C1 segment of cervical spinal cord (tissue), 14 donors: Measurements from ENCODE around the gene NAV2.
A peak's percentile ranks its signal among the peaks of the same experiment; 100 is the strongest.

ENCODE experiments used
- DNase-seq, 14 donors: peaks; one replicate each; lab custom pipeline; 2025; lab: John Stamatoyannopoulos, UW

The NAV2 gene

DNA sequence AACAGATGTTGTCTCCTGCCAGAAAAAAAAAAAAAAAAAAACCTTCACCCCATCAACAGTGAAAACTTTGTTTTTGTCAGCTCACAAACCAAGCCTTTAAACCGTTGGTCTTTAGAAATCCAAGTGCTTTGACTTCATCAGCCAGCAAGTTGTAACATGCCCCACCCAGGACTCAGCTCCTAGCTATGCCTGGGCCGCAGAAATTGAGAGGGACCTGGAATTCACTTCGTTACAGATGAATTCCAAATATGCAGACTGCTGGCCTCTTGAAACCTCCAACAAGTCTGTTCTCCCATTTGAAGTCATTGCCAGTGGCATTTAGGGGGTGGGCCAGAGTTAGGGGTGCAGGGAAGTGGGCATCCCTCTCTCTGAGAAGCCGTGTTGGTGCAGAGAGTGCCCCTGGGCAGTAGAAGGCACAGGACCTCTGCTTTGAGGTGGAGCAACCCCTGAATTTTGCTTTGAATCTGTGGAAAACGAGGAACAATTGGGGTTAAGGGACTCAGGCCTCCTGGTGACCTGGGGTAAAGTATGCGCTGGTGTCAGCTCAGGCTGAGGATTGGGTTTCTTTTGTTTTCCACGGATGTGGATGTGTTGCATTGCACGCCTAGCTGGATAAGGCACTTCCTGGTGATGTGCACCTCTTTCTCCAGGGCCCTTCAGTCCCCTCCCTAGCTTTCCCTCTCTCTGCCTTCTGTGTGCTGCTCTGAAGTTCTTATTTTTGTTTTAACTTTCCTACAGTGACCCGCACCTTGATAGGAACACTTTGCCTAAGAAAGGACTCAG, 338.1 kb downstream of the NAV2 start:
- no peak for DNase-seq

DNA sequence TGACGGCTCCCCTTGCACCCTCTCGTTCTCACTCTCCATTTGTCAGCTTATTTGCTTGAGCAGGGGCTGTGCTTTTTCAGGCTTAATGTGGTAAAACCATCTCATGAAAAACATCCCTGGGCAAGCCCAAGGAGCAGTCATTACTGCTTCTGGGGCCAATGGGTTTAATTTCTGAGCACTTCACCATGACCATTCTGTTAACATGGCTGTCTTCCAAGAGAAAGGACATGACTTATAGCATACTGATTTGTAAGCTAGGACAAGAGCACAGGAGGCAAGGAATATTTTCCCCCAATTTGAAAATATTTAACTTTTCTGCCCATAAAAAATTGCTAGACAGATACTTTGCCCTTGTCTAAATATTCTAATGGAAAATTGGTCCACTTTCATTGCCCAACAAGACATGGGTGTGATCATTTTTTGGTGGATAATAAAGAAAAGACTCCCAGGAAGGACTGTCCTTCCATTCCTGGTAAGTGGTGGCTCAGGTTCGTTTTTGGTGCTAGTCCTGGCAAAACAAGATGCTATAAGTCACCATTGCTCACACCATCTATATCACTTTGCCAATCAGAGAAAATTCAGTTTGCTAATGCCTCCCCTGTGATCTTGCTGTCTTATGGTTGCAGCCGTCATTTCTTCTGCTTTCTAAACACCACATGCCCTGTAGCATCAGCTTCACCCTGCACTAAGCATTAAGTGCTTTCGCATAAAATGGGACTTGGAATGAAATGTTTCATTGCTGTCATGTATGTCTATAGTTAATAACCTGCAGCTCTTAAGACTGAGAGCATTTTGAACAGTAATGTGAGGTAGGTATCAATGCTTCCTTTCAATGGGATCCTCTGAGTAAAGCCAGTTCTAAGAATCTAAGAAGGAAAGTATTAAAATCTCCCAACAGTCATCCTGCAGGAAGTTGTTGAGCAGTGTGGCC, 339.1 kb downstream of the NAV2 start:
- no peak for DNase-seq

DNA sequence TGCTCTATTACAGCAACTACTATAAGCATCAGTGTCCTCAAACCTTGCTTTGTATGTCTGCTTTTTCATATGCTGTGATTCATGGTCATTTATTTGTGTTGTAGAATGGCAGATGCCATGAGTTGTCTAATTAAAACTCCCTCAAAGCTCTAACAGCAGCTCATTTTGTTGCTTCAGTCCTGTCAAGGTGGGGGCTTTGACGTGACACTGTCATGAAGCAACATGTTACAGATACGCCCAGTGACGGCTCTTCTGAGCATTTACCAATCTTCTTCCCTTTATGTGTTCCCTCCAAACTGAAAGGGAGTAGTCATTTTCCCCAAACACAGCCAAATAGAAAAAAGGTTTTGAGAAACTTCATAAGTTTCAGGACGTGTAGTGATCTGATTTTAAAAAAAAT, 340.9 kb downstream of the NAV2 start:
- no peak for DNase-seq

DNA sequence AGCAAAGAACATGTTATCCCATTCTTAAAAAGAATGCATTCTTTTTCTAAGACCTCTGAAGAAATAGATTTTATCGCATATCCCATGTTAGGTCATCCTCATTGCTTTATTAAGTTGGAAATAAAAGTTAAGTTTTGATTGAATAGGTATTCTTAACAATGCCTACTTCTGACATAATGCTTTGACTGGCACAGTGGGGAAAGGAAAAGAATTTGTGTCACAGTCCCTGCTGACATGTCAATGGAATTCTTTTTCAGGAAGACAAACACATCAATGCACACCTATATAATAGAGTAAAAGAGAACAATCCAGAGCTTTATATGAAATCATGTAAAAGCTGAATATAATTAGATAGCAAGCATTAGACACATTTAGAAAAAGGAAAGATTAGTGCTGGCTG, 341.9 kb downstream of the NAV2 start:
- DNase-seq, result no peak

DNA sequence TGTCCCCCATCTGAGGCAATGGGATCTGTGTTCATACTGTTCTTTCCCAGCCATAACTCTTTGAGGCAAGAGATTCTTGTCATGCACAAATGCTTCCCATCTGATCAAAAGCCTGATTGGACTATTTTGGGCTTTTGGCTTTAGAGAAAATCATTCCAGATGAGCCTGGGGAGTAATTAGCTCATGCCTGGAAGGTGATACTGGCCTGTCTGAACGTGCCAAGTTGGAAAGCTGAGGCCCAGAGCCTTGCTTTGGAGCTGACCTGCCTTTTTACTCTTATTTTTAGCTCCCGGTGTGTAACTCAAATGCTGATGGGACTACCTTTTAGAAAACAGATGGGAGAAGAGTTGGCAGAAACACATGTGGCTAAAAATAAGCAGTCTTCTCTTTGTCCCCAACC, 342.7 kb downstream of the NAV2 start:
- peak in 1 of 14 donors; percentile 88 for DNase-seq

DNA sequence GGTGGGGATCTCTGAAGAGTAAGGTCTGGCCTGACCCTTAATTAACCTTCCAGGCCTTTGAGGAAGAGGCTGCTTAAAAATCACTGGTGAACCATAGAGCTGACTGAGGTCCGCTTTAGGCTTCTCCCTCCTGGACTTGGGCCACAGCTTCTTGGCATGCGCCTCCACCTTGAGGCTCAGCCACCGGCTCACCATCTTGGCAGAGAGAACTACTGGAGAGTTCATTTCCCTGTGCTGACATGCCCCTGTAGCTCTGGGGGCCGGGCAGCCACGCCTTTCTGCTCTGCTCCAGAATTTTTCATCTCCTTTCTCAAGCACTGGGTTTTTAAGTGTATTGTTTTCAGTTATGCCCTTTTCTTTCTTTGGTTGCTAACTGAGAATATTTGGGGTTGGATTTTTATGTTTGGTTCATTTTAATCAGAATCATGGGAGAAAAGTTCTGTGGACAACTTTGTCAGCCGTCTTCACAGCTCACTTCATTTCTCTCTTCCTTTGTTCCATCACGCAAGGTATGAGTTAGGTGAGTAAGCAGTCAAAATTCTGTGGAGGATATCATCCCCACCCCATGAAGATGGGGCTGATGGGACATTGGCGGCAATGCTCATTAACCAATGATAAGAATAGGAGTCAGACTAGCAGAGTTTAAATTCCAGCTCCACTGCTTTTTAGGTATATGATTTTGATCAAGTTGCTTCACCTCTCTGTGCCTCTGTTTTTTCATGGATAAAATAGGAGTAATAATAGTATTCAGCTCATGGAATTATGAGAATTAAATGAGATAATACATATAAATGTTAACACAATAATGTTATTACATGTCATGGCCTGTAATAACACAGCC, 343.7 kb downstream of the NAV2 start:
- DNase-seq, result peak in 5 of 14 donors; percentile 20 to 61 (median 28)

DNA sequence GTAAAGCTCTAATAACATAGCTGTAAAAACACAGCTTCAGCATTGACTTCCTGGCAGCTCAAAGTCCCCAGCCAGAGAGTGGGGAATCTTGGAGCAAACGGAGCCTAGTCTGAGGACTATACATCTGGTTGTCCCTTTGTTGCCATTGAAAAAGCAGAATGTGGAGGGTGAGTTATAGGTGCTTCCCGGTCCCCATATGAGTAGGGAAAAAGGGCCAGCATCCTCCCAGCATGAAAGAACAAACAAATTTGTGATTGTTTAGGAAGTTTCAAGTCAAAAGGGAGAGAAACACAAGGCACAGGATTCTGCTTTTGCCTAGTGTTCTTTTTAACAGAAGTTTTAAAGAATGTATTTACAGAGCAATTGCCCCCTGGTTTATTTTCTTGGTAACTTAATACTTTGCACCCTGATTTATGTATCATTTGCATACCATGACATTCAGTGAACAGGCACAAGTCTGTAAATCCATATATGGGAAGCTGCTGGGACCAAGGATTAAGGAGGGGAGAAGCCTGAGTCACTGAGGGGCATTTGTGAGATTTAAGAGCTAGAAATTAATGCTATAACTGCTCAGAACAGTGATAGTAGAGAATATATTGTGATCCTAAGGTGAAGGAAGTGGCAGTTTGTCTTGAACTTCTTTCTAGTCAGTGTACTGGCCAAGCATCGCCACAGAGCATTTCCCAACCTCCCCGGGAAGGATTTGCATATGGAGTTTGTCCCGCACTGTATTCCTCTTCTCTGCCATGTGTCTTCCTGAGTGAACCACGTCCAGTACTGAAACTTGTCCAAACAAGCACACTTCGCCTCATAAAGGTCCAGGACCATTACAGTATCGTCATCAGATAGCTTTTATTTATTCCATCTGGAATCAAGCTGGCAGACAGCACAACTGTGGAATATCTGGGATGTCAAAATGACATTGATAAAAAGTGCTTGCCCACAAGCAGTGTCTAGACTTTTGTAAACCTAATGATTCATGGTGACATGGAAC, 344.6 kb downstream of the NAV2 start:
- no peak for DNase-seq

DNA sequence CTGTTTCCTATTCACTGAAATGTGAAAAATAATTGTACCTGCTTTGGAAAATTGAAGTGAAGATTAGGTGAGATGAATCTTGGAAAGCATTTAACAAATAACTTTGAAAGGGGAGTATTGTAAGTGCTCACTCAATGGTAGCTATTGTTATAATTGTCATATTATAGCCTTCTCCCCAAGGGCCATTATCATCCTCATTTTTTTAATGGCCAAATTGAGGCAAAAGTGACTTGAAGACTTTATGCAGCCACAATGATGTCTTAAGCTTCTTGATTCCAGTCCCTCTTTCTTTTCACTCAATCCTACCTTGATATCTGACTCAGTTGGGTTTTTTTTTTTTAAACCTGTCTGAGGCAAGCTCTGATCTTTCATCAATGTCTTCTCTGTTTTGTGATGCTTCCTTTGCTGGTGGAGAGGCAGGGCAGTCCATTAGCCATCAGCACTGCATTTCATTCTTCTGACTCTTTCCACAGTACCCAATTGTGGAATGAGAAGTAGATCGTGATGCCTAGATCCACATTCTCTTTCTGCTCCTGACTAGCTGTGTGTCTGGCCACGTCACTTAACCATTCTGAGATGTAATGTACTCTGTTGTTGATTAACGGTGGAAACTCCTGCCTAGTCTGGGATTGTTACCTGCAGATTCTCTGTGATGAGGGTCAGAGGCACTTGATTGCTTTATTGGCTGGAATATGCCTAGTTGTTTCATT, 346.3 kb downstream of the NAV2 start:
- DNase-seq, result no peak

DNA sequence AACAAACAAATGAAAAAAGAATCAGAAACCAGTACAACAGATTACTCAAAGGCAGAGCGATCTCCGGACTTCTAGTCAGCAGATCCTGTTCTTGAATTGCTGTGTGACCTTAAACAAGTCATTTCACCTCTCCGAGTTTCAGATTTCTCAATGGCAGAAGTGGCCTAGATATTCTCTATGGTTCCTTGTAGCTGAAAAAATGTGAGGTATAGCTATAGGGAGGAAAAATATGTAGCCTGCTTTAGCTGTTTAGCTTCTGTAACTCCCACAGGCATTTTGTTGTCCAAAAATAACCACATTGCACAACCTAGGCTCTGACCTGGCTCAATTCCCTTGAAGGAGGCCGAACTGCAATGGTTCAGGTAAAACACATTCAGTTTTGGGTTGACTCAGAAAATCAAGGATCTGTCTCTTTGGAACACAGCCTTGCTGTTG, 347.0 kb downstream of the NAV2 start:
- no peak for DNase-seq

DNA sequence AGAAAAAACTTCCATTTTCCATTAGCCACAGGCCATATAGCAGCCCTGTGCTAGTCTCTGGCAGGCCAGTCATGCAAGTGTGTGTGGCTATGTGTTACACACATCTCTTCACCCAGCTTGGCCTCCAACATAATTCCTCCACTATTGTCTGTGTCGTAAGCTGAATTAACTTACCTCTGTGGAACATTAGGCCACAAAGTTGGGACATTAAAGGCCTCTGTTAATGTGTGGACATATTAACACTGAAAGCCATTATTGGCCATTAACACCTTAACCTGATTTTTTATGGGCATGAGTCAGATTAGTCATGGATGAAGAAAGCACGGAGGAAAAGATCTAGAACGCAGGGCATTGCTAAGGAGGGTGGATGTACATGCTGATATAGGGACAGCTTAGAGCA, 347.5 kb downstream of the NAV2 start:
- no peak for DNase-seq

DNA sequence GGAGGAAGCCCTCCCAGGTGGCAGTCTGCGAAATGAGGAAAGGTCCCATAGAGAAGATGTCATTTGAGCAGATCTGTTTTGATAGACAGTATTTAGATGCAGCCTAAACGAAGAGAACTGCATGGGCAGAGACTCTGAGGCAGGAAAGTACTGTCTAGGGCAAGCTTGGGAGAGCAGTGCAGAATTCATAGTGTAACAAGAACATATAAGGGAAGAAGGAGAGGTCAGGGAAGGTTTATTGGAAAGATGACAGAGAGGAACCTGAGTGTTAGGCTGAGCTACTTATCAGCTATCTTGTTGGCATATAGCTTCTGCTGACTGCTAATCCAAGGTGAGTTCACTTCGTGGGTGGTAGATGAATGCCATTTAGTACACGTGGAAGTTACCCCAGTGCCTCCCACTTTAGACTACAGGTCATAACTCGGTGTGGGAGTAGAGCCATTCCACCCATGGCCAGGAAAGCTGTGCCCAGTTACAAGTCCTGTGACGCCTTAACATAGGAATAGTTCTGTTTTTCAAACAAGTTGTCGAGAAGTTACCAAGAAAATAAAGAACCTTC, 348.1 kb downstream of the NAV2 start:
- no peak for DNase-seq

DNA sequence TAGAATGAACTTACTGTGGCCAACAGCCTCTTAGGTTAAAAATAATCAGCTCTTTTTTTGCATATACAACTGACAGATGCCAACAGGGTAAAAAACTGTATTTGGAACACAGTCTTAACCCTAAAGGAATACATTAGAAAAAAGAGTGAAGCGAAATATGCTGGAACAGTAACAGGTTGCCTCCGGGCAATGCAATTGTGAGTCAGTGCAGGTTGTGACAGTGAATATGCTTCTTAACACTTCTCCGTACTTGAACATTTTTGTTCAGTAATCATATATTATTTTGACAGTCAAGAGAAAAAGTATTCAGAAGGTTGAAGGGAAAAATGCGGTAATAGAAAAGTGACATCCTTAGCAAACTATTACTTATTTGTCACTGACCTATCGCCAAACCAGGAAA, 349.1 kb downstream of the NAV2 start:
- no peak for DNase-seq

DNA sequence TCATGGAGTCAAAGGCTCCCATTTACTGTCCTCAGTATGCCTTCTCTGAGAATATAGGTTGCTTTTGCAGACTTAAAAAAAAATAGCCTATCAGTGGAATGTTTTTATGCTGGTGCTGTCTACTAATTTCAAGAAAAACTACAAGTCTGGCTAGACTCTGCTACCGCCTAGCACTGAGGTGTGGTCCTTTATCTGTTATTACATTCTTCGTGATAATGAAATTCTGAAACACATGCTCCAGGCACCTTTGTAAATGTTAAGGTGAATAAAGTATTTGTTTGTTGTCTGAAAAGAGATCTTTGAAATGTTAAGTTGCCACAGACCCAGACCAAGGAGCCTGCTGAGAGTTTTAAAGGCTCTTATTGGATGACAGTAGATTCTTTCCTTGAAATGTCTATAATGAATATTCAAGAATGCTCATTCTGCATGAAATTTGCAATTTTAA, 352.3 kb downstream of the NAV2 start:
- DNase-seq, result no peak

DNA sequence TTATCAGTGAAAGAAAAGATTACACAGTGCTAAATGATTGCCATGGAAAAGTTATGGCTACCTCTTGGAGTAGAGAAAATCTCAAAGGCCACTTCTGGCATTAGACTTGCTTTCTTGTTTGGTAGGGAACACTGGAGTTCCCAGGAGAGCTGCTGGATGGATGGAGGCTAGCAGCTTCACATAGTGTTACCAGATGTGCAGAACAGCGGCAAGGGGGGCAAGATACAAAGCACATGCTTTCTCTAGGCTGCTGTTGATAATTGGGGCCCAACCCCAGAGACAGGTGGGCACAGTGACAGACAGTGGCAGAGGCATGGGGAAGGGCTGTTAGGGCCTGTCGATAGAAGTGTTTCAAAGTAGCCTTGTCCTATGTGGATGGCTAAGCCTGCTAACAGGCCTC, 352.8 kb downstream of the NAV2 start:
- DNase-seq, result no peak

DNA sequence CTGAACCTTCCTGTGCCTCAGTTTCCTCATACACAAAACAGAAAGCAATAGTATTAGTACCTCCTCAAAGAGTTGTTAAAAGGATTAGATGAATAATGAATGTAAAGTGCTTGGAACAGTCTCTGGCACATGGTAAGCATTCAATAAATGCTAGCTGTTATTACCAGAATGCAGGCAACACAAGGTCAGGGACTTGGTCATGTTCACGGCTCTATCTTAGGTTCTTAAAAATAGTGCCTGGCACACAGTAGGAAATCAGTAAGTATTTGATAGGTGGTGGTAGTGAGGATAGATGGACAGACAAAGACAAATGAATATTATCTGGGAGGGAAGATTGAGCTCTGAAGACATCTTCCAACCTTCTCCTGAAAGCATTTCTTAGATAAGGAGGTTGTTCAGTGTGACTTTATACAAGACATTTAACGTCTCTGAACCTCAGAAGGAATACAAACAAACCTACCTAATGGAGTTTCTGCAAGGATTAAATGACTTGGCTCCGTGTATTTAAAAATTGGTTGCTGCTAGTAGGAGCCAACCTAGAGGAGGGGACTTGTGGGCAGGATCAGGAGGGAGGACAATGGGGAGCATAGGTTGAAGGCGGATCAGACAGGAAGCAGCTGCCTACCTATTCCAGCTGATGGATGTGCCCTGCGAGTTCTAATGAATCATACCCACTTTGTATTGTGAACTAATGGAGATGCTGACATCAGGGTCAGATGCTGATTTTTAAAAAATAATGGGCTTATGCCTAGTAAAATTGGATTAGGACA, 353.6 kb downstream of the NAV2 start:
- no peak for DNase-seq

DNA sequence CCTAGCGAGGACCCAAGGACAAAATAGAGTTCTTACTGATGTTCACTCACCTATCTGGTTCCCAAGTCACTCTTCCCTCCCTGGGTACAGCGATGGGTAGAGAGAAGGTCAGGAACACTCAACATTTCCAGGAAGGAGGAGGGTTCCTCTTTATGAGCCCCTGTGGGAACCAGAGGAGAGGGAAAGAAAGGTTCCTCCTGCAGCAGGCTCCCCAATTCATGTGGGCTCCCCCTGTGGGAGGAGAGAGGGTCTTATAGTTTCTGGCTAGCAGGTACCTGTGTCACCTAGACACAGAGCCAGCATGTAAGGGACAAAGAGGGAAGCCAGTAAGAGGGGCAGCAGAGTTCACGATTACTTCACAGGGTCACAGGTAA, 354.1 kb downstream of the NAV2 start:
- no peak for DNase-seq

DNA sequence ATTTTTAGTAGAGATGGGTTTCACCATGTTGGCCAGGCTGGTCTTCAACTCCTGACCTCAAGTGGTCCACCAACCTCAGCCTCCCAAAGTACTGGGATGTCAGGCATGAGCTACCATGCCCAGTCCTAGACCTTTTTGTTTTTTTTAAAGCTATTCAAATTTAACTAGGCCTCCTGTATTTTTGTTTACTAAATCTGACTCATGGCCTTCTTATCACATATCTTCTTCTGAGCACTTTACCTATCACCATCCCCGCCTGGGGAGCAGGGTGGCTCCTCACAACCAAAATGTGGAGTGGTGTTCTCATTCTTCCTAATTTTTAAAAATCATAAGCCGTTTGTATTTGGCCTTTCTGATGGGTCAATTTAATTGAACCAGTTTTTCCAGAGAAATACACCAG, 355.0 kb downstream of the NAV2 start:
- DNase-seq, result no peak

DNA sequence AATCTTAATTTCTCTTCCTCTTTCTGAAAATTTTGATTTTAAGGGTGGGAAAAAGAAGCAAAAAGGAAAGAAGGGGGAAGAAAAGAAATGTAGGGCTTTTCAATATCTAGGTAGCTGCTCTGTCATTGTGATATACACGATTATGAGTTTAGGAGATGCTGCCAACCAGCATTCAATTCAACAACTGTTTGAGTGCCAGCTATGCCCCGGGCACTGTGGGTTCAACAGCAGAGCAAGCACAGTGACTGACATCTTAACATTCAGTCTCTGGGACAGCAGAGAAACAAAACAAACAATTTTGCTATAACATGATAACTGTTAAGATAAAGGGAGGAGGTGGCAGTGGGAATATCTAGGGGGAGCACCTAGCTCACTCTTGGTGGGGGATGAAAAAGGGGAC, 356.1 kb downstream of the NAV2 start:
- no peak for DNase-seq

DNA sequence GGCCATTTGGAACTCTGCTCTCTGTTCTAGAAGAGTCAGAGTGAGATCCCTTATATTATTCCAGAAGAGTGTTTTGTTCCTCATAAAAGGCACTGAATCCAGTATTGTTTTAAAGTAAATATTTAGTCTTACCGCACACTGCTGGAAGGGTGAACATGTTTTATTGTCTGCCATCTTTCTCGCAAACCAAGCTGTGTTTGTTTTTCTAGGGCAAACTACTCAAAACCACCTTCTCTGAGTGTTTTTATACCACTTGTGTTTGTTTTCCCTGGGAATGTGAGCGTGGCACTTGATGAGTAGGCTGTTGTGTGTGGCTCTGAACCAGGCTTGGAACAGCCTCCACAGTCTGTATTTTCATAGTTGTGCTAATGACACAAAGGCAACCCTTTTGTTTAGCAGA, 357.8 kb downstream of the NAV2 start:
- no peak for DNase-seq
